Measurements from ENCODE around the gene BPI.

DNA sequence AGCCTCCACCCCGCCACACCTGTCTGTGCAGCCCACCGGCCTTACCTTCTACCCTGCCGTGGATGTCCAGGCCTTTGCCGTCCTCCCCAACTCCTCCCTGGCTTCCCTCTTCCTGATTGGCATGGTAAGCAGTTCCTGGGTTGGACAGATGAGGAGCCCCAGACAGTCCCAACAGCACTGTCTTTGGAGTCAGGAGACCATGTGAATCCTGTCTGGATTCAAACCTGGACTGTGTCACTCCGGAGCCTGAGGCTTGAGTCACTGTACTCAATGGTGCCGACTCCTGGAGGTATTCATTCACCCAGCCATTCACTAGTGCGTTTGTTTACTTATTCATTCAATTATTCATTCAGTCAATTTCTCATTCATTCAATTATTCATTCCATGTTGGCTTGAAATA is 22.4 kb downstream of the BPI start:
- TF ChIP-seq POLR2A (IDR thresholded peaks at IDR 0.05) = no peak
- TF ChIP-seq, protein P1, sequence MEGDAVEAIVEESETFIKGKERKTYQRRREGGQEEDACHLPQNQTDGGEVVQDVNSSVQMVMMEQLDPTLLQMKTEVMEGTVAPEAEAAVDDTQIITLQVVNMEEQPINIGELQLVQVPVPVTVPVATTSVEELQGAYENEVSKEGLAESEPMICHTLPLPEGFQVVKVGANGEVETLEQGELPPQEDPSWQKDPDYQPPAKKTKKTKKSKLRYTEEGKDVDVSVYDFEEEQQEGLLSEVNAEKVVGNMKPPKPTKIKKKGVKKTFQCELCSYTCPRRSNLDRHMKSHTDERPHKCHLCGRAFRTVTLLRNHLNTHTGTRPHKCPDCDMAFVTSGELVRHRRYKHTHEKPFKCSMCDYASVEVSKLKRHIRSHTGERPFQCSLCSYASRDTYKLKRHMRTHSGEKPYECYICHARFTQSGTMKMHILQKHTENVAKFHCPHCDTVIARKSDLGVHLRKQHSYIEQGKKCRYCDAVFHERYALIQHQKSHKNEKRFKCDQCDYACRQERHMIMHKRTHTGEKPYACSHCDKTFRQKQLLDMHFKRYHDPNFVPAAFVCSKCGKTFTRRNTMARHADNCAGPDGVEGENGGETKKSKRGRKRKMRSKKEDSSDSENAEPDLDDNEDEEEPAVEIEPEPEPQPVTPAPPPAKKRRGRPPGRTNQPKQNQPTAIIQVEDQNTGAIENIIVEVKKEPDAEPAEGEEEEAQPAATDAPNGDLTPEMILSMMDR (IDR thresholded peaks at IDR 0.05) = no peak
